Parathyroid adenoma (tissue), 2 donors: ENCODE measurements around the gene SLC48A1.

Source experiments
- H2AFZ ChIP-seq: fragments of 300-600 bp; sonication (generic); one replicate; pipeline ENCODE4 v1.7.0; 2017; ENCODE audit warnings: antibody characterized with exemption, mild to moderate bottlenecking
- H3K27ac ChIP-seq: fragments of 300-600 bp; sonication (generic); one replicate; pipeline ENCODE4 v1.7.0; 2017
- H3K27me3 ChIP-seq: fragments of 300-600 bp; sonication (generic); one replicate; pipeline ENCODE4 v1.7.0; 2017; ENCODE audit warnings: low read length; ENCODE audit not compliant: control insufficient read depth, insufficient read depth
- H3K36me3 ChIP-seq: fragments of 300-600 bp; sonication (generic); one replicate; pipeline ENCODE4 v1.7.0; 2017; ENCODE audit warnings: low read length; ENCODE audit not compliant: control insufficient read depth, insufficient read depth
- H3K4me1 ChIP-seq: fragments of 300-600 bp; sonication (generic); one replicate; pipeline ENCODE4 v1.7.0; 2017; ENCODE audit warnings: control low read depth
- H3K4me2 ChIP-seq: fragments of 300-600 bp; sonication (generic); one replicate; pipeline ENCODE4 v1.7.0; 2017; ENCODE audit warnings: low read length
- H3K4me3 ChIP-seq: fragments of 300-600 bp; sonication (generic); one replicate; pipeline ENCODE4 v1.7.0; 2017; ENCODE audit warnings: low read depth, low read length
- H3K79me2 ChIP-seq: fragments of 300-600 bp; sonication (generic); one replicate; pipeline ENCODE4 v1.7.0; 2017; ENCODE audit warnings: control low read depth
- H3K9ac ChIP-seq: fragments of 300-600 bp; sonication (generic); one replicate; pipeline ENCODE4 v1.7.0; 2017; ENCODE audit warnings: mild to moderate bottlenecking
- H3K9me3 ChIP-seq: fragments of 300-600 bp; sonication (generic); one replicate; pipeline ENCODE4 v1.7.0; 2017; ENCODE audit warnings: low read length; ENCODE audit not compliant: control insufficient read depth
- TF ChIP-seq, protein P1 (sequence below): fragments of 300-600 bp; sonication (generic); IDR thresholded peaks from one replicate; pipeline ENCODE4 v1.7.0; 2017; ENCODE audit warnings: antibody characterized with exemption, mild to moderate bottlenecking
- donor health status: primary hyperparathyroidism.

The SLC48A1 gene

DNA sequence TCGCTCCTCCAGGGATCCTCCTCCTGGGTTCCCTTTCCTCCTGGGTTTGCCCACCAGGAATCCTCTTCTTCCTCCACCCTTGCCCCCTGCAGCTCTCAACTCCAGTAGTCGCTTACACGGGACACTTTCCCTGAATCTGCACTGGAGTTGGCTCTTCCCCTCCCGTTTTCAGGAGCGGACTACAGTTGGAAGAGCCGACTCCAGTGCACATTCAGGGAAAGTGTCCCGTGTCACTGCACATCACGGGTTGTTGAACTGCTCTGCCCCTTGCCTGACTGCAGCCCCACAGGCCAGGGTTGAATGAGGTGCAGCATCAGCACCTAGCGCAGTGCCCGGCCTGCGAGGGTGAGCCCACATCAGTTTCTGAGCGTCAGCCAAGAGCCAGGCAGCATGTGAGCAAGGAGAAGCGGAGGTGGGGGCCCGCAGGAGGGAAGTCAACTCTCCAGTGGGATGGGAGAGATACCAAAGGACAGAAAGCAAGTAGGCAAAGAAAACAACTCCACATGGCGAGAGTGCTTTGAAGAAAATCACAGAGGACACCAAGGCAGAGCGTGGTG is 27.5 kb upstream of the SLC48A1 start:
- H3K9ac ChIP-seq: peak overlapping the region; percentile 59
- peak overlapping the region; percentile 54 for H2AFZ ChIP-seq
- H3K9me3 ChIP-seq: no peaks in the 10 kb centered on the region
- TF ChIP-seq, protein P1, sequence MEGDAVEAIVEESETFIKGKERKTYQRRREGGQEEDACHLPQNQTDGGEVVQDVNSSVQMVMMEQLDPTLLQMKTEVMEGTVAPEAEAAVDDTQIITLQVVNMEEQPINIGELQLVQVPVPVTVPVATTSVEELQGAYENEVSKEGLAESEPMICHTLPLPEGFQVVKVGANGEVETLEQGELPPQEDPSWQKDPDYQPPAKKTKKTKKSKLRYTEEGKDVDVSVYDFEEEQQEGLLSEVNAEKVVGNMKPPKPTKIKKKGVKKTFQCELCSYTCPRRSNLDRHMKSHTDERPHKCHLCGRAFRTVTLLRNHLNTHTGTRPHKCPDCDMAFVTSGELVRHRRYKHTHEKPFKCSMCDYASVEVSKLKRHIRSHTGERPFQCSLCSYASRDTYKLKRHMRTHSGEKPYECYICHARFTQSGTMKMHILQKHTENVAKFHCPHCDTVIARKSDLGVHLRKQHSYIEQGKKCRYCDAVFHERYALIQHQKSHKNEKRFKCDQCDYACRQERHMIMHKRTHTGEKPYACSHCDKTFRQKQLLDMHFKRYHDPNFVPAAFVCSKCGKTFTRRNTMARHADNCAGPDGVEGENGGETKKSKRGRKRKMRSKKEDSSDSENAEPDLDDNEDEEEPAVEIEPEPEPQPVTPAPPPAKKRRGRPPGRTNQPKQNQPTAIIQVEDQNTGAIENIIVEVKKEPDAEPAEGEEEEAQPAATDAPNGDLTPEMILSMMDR: peak; percentile 5
- H3K4me2 ChIP-seq: peak overlapping the region; percentile 20
- H3K79me2 ChIP-seq: peaks cover 6% of the 10 kb centered on the region
- peak overlapping the region; percentile 99 for H3K27ac ChIP-seq
- H3K4me3 ChIP-seq: peak overlapping the region; percentile 3
- peaks cover 44% of the 10 kb centered on the region for H3K4me1 ChIP-seq
- H3K27me3 ChIP-seq: no peaks in the 10 kb centered on the region
- no peaks in the 10 kb centered on the region for H3K36me3 ChIP-seq

DNA sequence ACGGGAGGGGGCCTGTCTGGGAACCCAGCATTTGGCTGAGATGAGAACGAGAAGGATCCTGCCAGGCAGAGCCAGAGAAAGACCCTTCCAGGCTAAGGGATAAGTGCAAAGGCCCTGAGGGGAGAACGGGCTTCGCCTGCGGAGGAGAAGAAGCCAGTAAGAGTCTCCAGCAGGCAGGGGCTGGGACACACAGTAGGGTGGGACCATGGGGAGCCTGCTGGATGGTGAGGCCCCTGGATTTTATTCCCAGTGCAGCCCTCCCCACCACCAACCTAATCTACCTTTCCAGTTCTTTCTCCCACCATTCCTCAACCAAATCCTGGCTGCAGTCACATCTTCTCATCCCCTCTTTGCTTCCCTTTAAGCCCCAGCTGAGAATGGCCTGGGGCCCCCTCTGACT is 27.0 kb upstream of the SLC48A1 start:
- TF ChIP-seq, protein P1: no peak
- Histone ChIP-seq H3K79me2 (peaks cover 6% of the 10 kb centered on the region), H3K27ac (peak overlapping the region; percentile 99), H3K4me2 (peak overlapping the region; percentile 20), H3K9ac (no peak overlapping the region), H3K4me1 (peaks cover 44% of the 10 kb centered on the region), H3K9me3 (no peaks in the 10 kb centered on the region), H2AFZ (peak overlapping the region; percentile 54), H3K27me3 (no peaks in the 10 kb centered on the region), H3K36me3 (no peaks in the 10 kb centered on the region), H3K4me3 (peak overlapping the region; percentile 3)

DNA sequence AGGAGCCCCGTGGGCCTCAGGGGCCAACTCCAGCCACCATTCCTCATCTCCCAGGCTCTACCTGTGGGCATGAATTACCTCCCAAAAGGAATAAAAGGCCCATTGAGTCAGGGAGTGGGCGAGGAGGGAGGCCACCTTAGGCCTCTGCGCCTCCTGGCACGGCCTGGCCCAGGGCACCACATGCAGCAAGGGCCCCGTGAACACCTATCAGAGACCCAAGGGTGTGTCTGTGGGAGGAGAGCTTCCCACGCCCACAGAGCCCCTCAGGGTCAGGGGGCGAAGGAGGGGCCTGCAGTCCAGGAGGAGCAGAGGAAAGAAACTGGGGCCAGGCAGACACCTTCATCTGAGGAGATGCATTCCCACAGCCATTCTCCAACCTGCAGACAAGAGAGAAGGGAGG is 26.5 kb upstream of the SLC48A1 start:
- H3K27me3 ChIP-seq: no peaks in the 10 kb centered on the region
- H3K36me3 ChIP-seq: no peaks in the 10 kb centered on the region
- H3K4me3 ChIP-seq: no peak overlapping the region
- H3K4me2 ChIP-seq: no peak overlapping the region
- no peaks in the 10 kb centered on the region for H3K9me3 ChIP-seq
- no peak overlapping the region for H2AFZ ChIP-seq
- H3K79me2 ChIP-seq: peaks cover 6% of the 10 kb centered on the region
- TF ChIP-seq, protein P1: no peak
- peaks cover 39% of the 10 kb centered on the region for H3K4me1 ChIP-seq
- no peak overlapping the region for H3K9ac ChIP-seq
- peak overlapping the region; percentile 99 for H3K27ac ChIP-seq

DNA sequence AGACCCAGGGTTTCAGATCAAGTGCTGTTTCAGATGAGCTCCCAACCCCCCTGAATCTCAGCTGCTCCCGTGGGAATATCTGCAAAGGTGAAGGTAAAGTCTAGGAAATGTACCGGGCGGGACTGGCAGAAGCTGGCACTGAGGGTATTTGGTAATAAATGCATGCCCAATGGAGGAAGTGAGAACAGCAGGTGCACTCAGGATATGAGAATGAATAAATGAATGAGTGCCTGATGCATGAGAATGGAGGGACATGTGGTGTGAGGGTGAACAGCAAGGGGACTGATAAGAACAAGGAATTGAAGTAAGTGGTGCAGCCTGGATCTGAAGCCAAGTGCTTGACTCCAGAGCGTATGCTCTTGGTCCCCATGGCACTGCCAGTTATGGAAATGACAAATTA is 25.9 kb upstream of the SLC48A1 start:
- H3K4me2 ChIP-seq: no peak overlapping the region
- H3K27me3 ChIP-seq: no peaks in the 10 kb centered on the region
- H3K9ac ChIP-seq: no peak overlapping the region
- no peak overlapping the region for H3K4me3 ChIP-seq
- H3K79me2 ChIP-seq: peaks cover 9% of the 10 kb centered on the region
- H3K27ac ChIP-seq: peak overlapping the region; percentile 99
- no peaks in the 10 kb centered on the region for H3K36me3 ChIP-seq
- TF ChIP-seq, protein P1: no peak
- no peak overlapping the region for H2AFZ ChIP-seq
- peaks cover 41% of the 10 kb centered on the region for H3K4me1 ChIP-seq
- H3K9me3 ChIP-seq: no peaks in the 10 kb centered on the region
